HEK293 (cell line): ENCODE data around the gene RRBP1.

ENCODE experiments used
- BCL6B ChIP-seq: fragments of 450-650 bp; formaldehyde crosslinking; IDR thresholded peaks from 2 replicates; pipeline ENCODE4 v1.5.1; 2017; ENCODE audit warnings: missing biosample characterization, missing genetic modification characterization
- CTCF ChIP-seq: fragments of 450-650 bp; formaldehyde crosslinking; IDR thresholded peaks from 2 replicates; pipeline ENCODE4 v1.5.1; 2016; ENCODE audit warnings: missing biosample characterization, missing genetic modification characterization
- HOXC10 ChIP-seq: sonication (generic); formaldehyde crosslinking; IDR thresholded peaks from 2 replicates; pipeline ENCODE4 v1.8.1; 2023; ENCODE audit warnings: mild to moderate bottlenecking, missing genetic modification reagents
- PATZ1 ChIP-seq: fragments of 450-650 bp; formaldehyde crosslinking; IDR thresholded peaks from 2 replicates; pipeline ENCODE4 v1.5.1; 2016; ENCODE audit warnings: missing biosample characterization, missing genetic modification characterization
- PBX3 ChIP-seq: sonication (generic); formaldehyde crosslinking; IDR thresholded peaks from 2 replicates; pipeline ENCODE4 v1.8.1; 2022; ENCODE audit warnings: mild to moderate bottlenecking, moderate library complexity, missing genetic modification reagents
- REST ChIP-seq: fragments of 450-650 bp; formaldehyde crosslinking; IDR thresholded peaks from 2 replicates; pipeline ENCODE4 v1.5.1; 2016; ENCODE audit warnings: missing biosample characterization, missing genetic modification characterization
- TCF7L2 ChIP-seq: IDR thresholded peaks from 2 replicates; pipeline ENCODE4 v1.6.1; 2011; ENCODE audit warnings: low read depth, mild to moderate bottlenecking, inconsistent platforms, low read length, moderate library complexity, borderline replicate concordance
- ZBTB21 ChIP-seq: fragments of 450-650 bp; formaldehyde crosslinking; IDR thresholded peaks from 2 replicates; pipeline ENCODE4 v1.5.1; 2017; ENCODE audit warnings: missing biosample characterization, missing genetic modification characterization
- ZNF274 ChIP-seq, 2 experiments: fragments of 200-500 bp in 1 of 2; fragments of 450-650 bp in 1 of 2; sonication (Bioruptor generic) in 1 of 2; formaldehyde crosslinking in 1 of 2; IDR thresholded peaks; 2 replicates each; pipeline versions ENCODE4 v1.5.1 to v1.6.1; 2014 to 2016; ENCODE audit warnings: borderline replicate concordance in 1 of 2, inconsistent platforms in 1 of 2, low read length in 1 of 2, missing biosample characterization in 1 of 2, missing genetic modification characterization in 1 of 2
- ZNF571 ChIP-seq: fragments of 450-650 bp; formaldehyde crosslinking; IDR thresholded peaks from 2 replicates; pipeline ENCODE4 v1.5.0; 2017; ENCODE audit warnings: missing biosample characterization, missing genetic modification characterization
- ZNF792 ChIP-seq: fragments of 450-650 bp; formaldehyde crosslinking; IDR thresholded peaks from 2 replicates; pipeline ENCODE4 v1.5.1; 2016; ENCODE audit warnings: missing biosample characterization, missing genetic modification characterization

- no peak for TF ChIP-seq ZNF792 (tag by site-specific recombination)
- no peak for TF ChIP-seq CTCF (tag by site-specific recombination)
- no peak for TF ChIP-seq HOXC10
- TF ChIP-seq TCF7L2: no peak
- TF ChIP-seq BCL6B (tag by site-specific recombination): no peak
- no peak for TF ChIP-seq ZBTB21
- TF ChIP-seq REST: no peak
- no peak for TF ChIP-seq ZNF274 (IDR thresholded peaks at IDR 0.05; ENCODE audit: low read length)
- TF ChIP-seq ZNF274 (tag by site-specific recombination; IDR thresholded peaks at IDR 0.05; ENCODE audit: borderline replicate concordance): no peak
- no peak for TF ChIP-seq PATZ1 (tag by site-specific recombination)
- TF ChIP-seq ZNF571: no peak
- TF ChIP-seq PBX3 (CRISPR knock-in tag): no peak
These were observed 109.9 kb downstream of the RRBP1 start for GRCh38 chr20:17572034-17572638.
